DND-41 (cell line): ENCODE data around the gene CEP70.

Source experiments
- ATAC-seq: fragments of 200-7000 bp; cut with Tn5 transposase; 3 replicates; pipeline ENCODE4 v1.9.1; 2021; ENCODE audit warnings: low read depth; ENCODE audit not compliant: insufficient read depth
- DNase-seq: peaks from one replicate; pipeline ENCODE4 v3.0.0-alpha.2; 2020
- H2AFZ ChIP-seq: 2 replicates; pipeline ENCODE4 v1.6.0; 2012; ENCODE audit warnings: low read depth, low read length
- H3K27ac ChIP-seq: 2 replicates; pipeline ENCODE4 v1.5.1; 2012; ENCODE audit warnings: low read length, inconsistent platforms
- H3K27me3 ChIP-seq: fragments of 200-600 bp; sonication (generic); 2 replicates; pipeline ENCODE4 v1.6.0; 2012; ENCODE audit warnings: low read length, mild to moderate bottlenecking, inconsistent platforms; ENCODE audit not compliant: insufficient read depth, poor library complexity
- H3K36me3 ChIP-seq: 2 replicates; pipeline ENCODE4 v1.5.1; 2012; ENCODE audit warnings: low read length, inconsistent platforms; ENCODE audit not compliant: insufficient read depth
- H3K4me1 ChIP-seq: 2 replicates; pipeline ENCODE4 v1.5.1; 2012; ENCODE audit warnings: mild to moderate bottlenecking, low read length; ENCODE audit not compliant: insufficient read depth
- H3K4me2 ChIP-seq: 2 replicates; pipeline ENCODE4 v1.6.0; 2012; ENCODE audit warnings: mild to moderate bottlenecking, moderate library complexity, low read length, inconsistent platforms; ENCODE audit not compliant: insufficient read depth
- H3K4me3 ChIP-seq, 2 experiments: fragments of 200-600 bp in 1 of 2; shearing (Covaris generic) in 1 of 2; 2 replicates each; pipeline ENCODE4 v1.5.1; 2012 to 2016; ENCODE audit warnings: inconsistent platforms in 2 of 2, low read length in 2 of 2, mild to moderate bottlenecking in 2 of 2, low read depth in 1 of 2, moderate library complexity in 1 of 2
- H3K79me2 ChIP-seq: 2 replicates; pipeline ENCODE4 v1.6.0; 2012; ENCODE audit warnings: low read length, inconsistent platforms; ENCODE audit not compliant: insufficient read depth
- H3K9ac ChIP-seq: 2 replicates; pipeline ENCODE4 v1.6.0; 2012; ENCODE audit warnings: low read depth, mild to moderate bottlenecking, inconsistent platforms, low read length, moderate library complexity
- H3K9me3 ChIP-seq: 2 replicates; pipeline ENCODE4 v1.5.1; 2012; ENCODE audit warnings: low read length, moderate library complexity, mild to moderate bottlenecking, inconsistent platforms; ENCODE audit not compliant: insufficient read depth, severe bottlenecking
- H4K20me1 ChIP-seq: 2 replicates; pipeline ENCODE4 v1.6.0; 2012; ENCODE audit warnings: low read length; ENCODE audit not compliant: insufficient read depth
- CTCF ChIP-seq: IDR thresholded peaks from 2 replicates; pipeline ENCODE4 v1.5.1; 2012; ENCODE audit warnings: borderline replicate concordance, low read length, moderate library complexity, mild to moderate bottlenecking; ENCODE audit not compliant: poor library complexity, severe bottlenecking; ENCODE audit errors: extremely low read depth
- EZH2 ChIP-seq: IDR thresholded peaks from 3 replicates; pipeline ENCODE4 v1.6.1; 2012; ENCODE audit warnings: borderline replicate concordance, low read depth, mild to moderate bottlenecking, moderate library complexity, low read length, inconsistent platforms; ENCODE audit not compliant: severe bottlenecking

CEP70 gene

GRCh38 chr3:138465451-138465850, 128.6 kb downstream of the CEP70 start:
- ATAC-seq (no peak), DNase-seq (no peak)
- Histone ChIP-seq H3K9me3 (no peaks in the 10 kb centered on the region), H3K4me3 (no peak overlapping the region), H3K9ac (no peak overlapping the region), H3K79me2 (no peaks in the 10 kb centered on the region), H4K20me1 (no peaks in the 10 kb centered on the region), H3K4me1 (no peaks in the 10 kb centered on the region), H3K36me3 (no peaks in the 10 kb centered on the region), H3K27ac (no peak overlapping the region), H3K4me2 (no peak overlapping the region), H2AFZ (no peak overlapping the region), H3K27me3 (no peaks in the 10 kb centered on the region)
- no peak for TF ChIP-seq EZH2

- Histone ChIP-seq H3K4me3 (no peak overlapping the region), H3K36me3 (no peaks in the 10 kb centered on the region), H3K9me3 (no peaks in the 10 kb centered on the region), H3K9ac (no peak overlapping the region), H3K27ac (no peak overlapping the region), H3K27me3 (no peaks in the 10 kb centered on the region), H3K4me1 (no peaks in the 10 kb centered on the region), H4K20me1 (no peaks in the 10 kb centered on the region), H2AFZ (no peak overlapping the region), H3K79me2 (no peaks in the 10 kb centered on the region), H3K4me2 (no peak overlapping the region)
- DNase-seq (no peak), ATAC-seq (no peak)
- TF ChIP-seq EZH2, result no peak
- TF ChIP-seq CTCF, result no peak
Measured at GRCh38 chr3:138464491-138464860, 129.6 kb downstream of the CEP70 start.

GRCh38 chr3:138463724-138464490, 130.2 kb downstream of the CEP70 start:
- no peaks in the 10 kb centered on the region for H3K27me3 ChIP-seq
- no peak for ATAC-seq
- H4K20me1 ChIP-seq, result no peaks in the 10 kb centered on the region
- H3K4me1 ChIP-seq, result no peaks in the 10 kb centered on the region
- H3K9ac ChIP-seq, result no peak overlapping the region
- no peaks in the 10 kb centered on the region for H3K36me3 ChIP-seq
- H3K27ac ChIP-seq, result no peak overlapping the region
- TF ChIP-seq CTCF (no peak), EZH2 (no peak)
- H3K4me3 ChIP-seq, result no peak overlapping the region
- no peaks in the 10 kb centered on the region for H3K79me2 ChIP-seq
- no peaks in the 10 kb centered on the region for H3K9me3 ChIP-seq
- H3K4me2 ChIP-seq, result no peak overlapping the region
- H2AFZ ChIP-seq, result no peak overlapping the region
- no peak for DNase-seq

- no peaks in the 10 kb centered on the region for H3K4me1 ChIP-seq
- H3K36me3 ChIP-seq, result no peaks in the 10 kb centered on the region
- no peaks in the 10 kb centered on the region for H3K9me3 ChIP-seq
- H3K27ac ChIP-seq, result no peak overlapping the region
- no peak overlapping the region for H3K4me3 ChIP-seq
- no peak overlapping the region for H3K9ac ChIP-seq
- no peak overlapping the region for H3K4me2 ChIP-seq
- H4K20me1 ChIP-seq, result no peaks in the 10 kb centered on the region
- ATAC-seq (no peak), DNase-seq (no peak)
- no peaks in the 10 kb centered on the region for H3K79me2 ChIP-seq
- TF ChIP-seq CTCF, result no peak
- TF ChIP-seq EZH2, result no peak
- H3K27me3 ChIP-seq, result no peaks in the 10 kb centered on the region
- H2AFZ ChIP-seq, result no peak overlapping the region
Measured at GRCh38 chr3:138461896-138462295, 132.2 kb downstream of the CEP70 start.
